Dedifferentiated amniotic fluid mesenchymal stem cell (primary cell): ENCODE data around the gene PRDM5.
"Not testable (repeated sequence)": the region's sequence is repeated elsewhere in the genome, so short reads cannot be mapped to it uniquely, and the experiment has no call there.

ENCODE experiments used
- DNase-seq: peaks from one replicate; pipeline ENCODE4 v3.0.0-alpha.2; 2016; ENCODE audit errors: extremely low spot score

PRDM5 gene

DNA sequence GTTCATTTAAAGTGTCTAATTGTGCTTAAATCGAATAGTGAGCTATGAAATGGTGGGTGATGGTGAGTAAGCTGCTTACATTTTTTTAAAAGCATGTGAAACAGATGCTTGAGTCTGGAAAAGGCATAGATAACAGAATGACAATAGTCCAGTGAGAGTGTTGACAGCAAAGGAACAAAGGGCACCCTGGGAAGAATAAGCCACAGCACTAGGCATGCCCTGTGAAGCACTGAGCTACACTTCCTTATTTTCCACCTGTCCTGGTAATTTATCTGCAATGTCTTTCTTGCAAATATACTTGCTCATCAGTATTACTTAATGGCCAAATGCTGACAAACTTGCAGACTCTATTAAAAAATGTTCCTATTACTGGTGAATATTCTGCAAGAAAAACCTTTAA is 168.7 kb downstream of the PRDM5 start:
- no peak for DNase-seq

DNA sequence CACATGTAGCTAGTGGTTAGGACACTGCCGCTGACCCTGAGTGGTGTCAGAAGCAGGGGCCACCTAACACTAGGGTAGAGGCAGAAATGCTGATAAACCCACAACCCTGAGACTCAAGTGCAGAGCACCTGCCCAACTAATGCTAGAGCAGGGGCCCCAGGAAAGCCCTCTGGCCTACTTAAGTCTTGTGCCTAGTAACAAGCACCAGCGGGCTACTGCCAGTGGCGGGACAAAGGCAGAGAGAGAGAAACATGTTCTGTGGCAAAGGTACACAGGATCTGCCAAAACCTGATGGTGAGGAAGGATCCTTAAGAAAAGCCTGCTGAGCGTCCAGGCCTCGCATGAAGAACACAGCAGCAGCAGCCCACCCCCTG is 172.4 kb downstream of the PRDM5 start:
- DNase-seq: no peak

- DNase-seq: no peak
These were observed 172.9 kb downstream of the PRDM5 start for GRCh38 chr4:120749445-120750151.

- not testable (repeated sequence) for DNase-seq
These were observed 180.9 kb downstream of the PRDM5 start for GRCh38 chr4:120741636-120742035.

GRCh38 chr4:120736312-120736711 is 186.2 kb downstream of the PRDM5 start:
- DNase-seq: no peak

DNA sequence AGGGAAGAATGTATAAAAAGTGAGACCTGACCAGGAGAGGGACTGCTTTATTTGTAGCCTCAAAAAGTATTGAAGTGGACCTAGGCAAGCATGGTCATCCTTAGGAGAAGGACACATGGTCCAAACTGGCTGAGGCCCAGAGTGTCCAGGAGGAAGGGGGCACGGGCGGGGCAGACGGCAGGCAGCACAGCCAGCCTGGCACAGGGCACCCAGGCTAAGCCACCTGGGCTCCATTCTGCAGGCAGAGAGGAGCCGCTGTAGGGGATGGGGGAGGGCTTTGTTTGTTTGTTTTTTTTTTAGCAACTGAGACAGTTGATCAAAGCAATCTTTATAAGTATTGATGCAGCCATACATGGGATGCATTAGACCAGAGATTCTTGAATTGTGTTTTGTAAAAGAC is 188.6 kb downstream of the PRDM5 start:
- no peak for DNase-seq

DNA sequence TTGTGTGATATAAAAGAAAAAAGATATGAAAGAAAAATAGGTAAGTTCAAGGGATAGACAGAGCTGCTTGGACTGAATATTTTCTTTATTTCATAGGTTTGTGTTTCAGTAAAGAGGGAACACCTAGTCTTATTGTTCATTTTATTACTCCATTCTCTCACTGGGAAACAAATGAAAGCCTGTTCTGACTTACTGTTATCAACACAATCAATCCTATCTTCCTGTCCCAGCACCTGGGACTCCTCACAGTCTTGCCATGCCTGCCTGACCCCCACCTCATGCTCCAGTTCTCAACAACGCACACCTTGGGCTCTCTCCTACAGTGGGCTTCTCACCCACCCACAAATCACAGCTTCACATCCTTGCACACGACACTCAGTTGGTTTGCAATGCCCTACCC is 189.5 kb downstream of the PRDM5 start:
- no peak for DNase-seq

DNA sequence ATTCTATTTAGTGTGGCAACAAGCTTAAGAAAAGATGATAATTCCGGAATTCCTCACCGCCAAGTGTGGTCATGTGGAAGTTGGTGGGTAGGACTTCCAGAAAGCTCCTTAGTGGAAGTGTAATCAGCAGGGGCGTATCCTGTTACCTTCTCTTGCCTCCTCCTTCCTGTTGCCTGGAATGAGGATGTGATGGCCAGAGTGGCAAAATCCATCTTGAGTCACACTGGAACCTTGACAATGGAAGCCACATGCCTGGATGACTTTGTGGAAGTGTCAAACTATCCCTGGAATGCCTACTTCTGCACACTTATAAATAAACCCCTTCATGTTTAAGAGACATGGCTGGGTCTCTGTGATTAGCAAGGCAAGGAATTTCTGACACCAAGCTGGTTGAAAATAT is 191.0 kb downstream of the PRDM5 start:
- no peak for DNase-seq

GRCh38 chr4:120730777-120731320 is 191.7 kb downstream of the PRDM5 start:
- DNase-seq: no peak

DNA sequence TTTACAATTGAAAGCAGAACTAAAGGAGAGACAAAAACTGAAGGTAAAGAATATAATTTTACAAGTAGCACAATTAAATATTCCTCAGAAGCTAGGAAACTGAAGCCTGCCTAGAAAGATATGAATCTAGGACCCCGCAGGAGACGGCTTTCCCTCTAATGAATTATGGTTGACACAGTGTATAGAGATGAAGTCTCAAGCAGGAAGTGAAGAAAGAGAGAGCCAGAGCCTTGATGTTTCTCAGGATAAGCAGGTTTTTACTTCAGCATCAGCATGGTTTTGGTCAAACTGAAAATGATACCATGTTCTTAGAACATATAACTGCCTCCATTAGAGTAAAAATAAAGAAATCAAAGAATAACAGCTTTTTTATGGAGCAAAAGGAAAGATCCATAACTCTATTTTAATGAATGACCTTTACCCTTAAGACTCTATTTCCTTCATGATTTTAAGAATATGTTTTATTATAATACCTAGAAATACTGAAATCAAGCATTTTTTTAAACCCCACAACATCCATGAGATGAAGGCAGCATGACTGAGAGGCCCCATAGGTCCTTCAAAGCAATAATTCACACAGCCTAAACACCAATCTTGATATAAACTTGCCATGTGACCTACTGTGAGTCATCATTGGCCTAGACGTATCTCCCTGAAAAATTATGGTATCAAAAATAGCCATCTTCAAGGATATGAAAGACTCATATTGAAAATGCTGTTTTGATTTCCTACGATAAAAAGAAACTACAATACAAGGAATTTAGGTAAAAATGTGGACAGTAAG is 193.4 kb downstream of the PRDM5 start:
- no peak for DNase-seq

GRCh38 chr4:120725639-120726580 is 196.6 kb downstream of the PRDM5 start:
- DNase-seq: no peak

- no peak for DNase-seq
These were observed 197.9 kb downstream of the PRDM5 start for GRCh38 chr4:120724656-120725055.

- no peak for DNase-seq
These were observed 198.5 kb downstream of the PRDM5 start for GRCh38 chr4:120723986-120724385.

- DNase-seq: no peak
These were observed 199.4 kb downstream of the PRDM5 start for GRCh38 chr4:120723105-120723504.

- DNase-seq: no peak
These were observed 199.9 kb downstream of the PRDM5 start for GRCh38 chr4:120722655-120723054.

DNA sequence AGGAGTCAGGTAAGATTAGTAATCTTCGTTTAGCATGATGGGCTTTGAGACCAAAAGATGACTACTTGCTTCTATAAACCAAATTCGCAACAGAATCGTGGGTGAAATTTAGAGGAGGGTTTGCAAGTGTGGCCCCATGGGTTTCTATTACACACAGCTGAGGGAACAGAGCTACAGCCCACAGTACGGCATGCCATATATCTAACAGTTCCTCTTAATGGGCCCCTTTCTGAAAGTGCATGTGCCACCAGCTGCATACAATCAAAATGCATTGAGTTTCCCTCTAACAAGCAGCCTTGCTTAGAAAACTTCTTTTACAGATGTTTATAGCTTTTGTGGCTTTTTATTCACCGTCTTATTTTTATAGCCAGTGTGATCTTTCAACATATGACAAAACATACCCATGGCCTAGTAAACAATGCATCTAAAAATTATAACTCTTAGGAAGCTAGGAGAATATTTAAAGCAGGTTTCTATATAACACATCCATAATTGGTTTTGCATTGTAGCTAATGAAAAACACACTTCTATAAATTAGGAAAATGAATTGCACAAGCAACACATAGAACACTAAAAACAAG is 202.1 kb downstream of the PRDM5 start:
- DNase-seq: no peak

- peak; percentile 46 for DNase-seq
These were observed 203.5 kb downstream of the PRDM5 start for GRCh38 chr4:120718979-120719566.

GRCh38 chr4:120716346-120716745 is 206.2 kb downstream of the PRDM5 start:
- DNase-seq: no peak

DNA sequence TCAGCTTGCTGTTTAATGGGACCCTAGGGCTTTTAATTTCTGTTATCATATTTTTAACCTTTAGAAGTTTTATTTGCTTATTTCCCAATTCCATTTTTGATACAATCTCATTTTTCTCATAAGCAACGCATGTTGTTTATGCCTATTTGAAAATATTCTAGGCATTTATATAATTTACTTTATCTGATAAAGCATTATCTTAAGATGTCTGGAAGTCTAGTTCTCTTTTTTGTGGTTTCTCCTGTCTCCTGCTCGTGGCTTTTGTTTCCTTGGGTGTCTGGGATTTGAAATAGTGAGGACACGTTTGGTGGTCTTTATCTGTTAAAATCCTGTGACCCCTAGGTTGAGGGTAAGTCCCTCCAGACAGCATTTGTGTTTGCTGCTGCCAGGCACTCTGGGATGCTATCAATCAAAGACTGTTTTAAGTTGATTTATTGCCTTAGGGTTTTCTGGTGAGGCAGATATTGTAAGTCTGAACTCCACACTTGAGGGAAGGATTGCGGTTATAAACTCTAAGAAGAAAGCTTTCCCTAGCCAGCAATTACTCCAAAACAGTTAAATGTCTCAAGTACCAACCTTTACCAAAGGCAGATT is 208.0 kb downstream of the PRDM5 start:
- DNase-seq: no peak

DNA sequence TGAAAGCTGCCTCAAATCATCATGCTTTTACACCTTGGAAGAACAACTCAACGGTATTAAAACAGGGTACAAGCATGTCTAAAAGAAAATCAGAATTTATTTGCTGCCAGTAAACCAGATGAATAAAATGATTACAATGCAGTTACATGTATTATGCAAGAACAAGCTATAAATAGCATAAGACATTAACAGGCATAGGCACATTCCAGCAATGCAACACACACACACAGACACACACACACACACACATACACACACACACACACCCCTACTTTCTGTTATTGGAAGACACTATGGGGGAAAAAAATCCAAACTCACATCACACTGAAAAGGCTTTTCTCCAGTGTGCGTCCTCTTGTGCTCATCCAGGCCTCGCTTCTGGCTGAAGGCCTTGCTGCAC is 212.5 kb downstream of the PRDM5 start:
- DNase-seq: peak; percentile 43

- DNase-seq: no peak
These were observed 218.0 kb downstream of the PRDM5 start for GRCh38 chr4:120704538-120704937.
